HEK293 (cell line): ENCODE data around the gene FADS3.

Experiments used
- CTCF ChIA-PET: fragments of 350-600 bp; formaldehyde crosslinking; extraction: SDS; loops from one replicate; lab custom pipeline; 2021; ENCODE audit warnings: antibody characterized with exemption; lab: Yijun Ruan, JAX
- POLR2A ChIA-PET: fragments of 300-600 bp; formaldehyde crosslinking; extraction: SDS; loops from one replicate; lab custom pipeline; 2020; ENCODE audit warnings: antibody characterized with exemption, inconsistent platforms; lab: Yijun Ruan, JAX
- H3K27ac ChIP-seq: fragments of 200-500 bp; sonication (Bioruptor generic); 2 replicates; pipeline ENCODE4 v1.5.1; 2014; ENCODE audit warnings: low read depth, low read length, control low read depth, inconsistent platforms; ENCODE audit errors: extremely low read depth
- H3K36me3 ChIP-seq, 2 experiments: fragments of 200-500 bp in 1 of 2; sonication (Bioruptor generic) in 1 of 2; 1 replicate in 1 of 2; 2 replicates in 1 of 2; pipeline ENCODE4 v1.5.1; 2014 to 2017; ENCODE audit warnings: inconsistent platforms in 2 of 2, low read length in 2 of 2; ENCODE audit not compliant: control insufficient read depth in 2 of 2, insufficient read depth in 1 of 2
- H3K4me1 ChIP-seq: fragments of 200-500 bp; sonication (Bioruptor generic); 2 replicates; pipeline ENCODE4 v1.5.1; 2014; ENCODE audit warnings: mild to moderate bottlenecking, low read length, inconsistent platforms; ENCODE audit not compliant: control insufficient read depth, insufficient read depth
- H3K4me3 ChIP-seq: 2 replicates; pipeline ENCODE4 v1.5.1; 2011; ENCODE audit warnings: low read depth, mild to moderate bottlenecking, control low read depth, low read length, moderate library complexity
- H3K9me3 ChIP-seq: fragments of 200-500 bp; sonication (Bioruptor generic); 2 replicates; pipeline ENCODE4 v1.5.1; 2014; ENCODE audit warnings: low read depth, low read length, inconsistent platforms; ENCODE audit not compliant: control insufficient read depth, insufficient read depth
- HOXA7 ChIP-seq: sonication (generic); formaldehyde crosslinking; IDR thresholded peaks from 2 replicates; pipeline ENCODE4 v1.8.1; 2022; ENCODE audit warnings: missing genetic modification reagents, borderline replicate concordance
- INSM2 ChIP-seq: fragments of 450-650 bp; formaldehyde crosslinking; IDR thresholded peaks from 2 replicates; pipeline ENCODE4 v1.5.1; 2016; ENCODE audit warnings: missing biosample characterization, missing genetic modification characterization
- REST ChIP-seq: fragments of 450-650 bp; formaldehyde crosslinking; IDR thresholded peaks from 2 replicates; pipeline ENCODE4 v1.5.1; 2016; ENCODE audit warnings: missing biosample characterization, missing genetic modification characterization
- TCF7L2 ChIP-seq: IDR thresholded peaks from 2 replicates; pipeline ENCODE4 v1.6.1; 2011; ENCODE audit warnings: low read depth, mild to moderate bottlenecking, inconsistent platforms, low read length, moderate library complexity, borderline replicate concordance
- YY2 ChIP-seq: fragments of 450-650 bp; formaldehyde crosslinking; IDR thresholded peaks from 2 replicates; pipeline ENCODE4 v1.5.1; 2016; ENCODE audit warnings: missing biosample characterization, missing genetic modification characterization
- ZNF18 ChIP-seq: fragments of 450-650 bp; formaldehyde crosslinking; IDR thresholded peaks from 2 replicates; pipeline ENCODE4 v1.5.1; 2016; ENCODE audit warnings: missing biosample characterization, missing genetic modification characterization
- ZNF211 ChIP-seq: fragments of 450-650 bp; formaldehyde crosslinking; IDR thresholded peaks from 2 replicates; pipeline ENCODE4 v1.5.1; 2016; ENCODE audit warnings: low read depth, missing biosample characterization, missing genetic modification characterization
- ZNF341 ChIP-seq: fragments of 450-650 bp; formaldehyde crosslinking; IDR thresholded peaks from 2 replicates; pipeline ENCODE4; 2016; ENCODE audit warnings: low read depth, missing biosample characterization, missing genetic modification characterization
- ZNF529 ChIP-seq: fragments of 450-650 bp; formaldehyde crosslinking; IDR thresholded peaks from 2 replicates; pipeline ENCODE4 v1.5.1; 2017; ENCODE audit warnings: missing genetic modification characterization, missing biosample characterization; ENCODE audit not compliant: insufficient replicate concordance
- TF ChIP-seq, protein P1 (sequence below): fragments of 450-650 bp; formaldehyde crosslinking; IDR thresholded peaks from 2 replicates; pipeline ENCODE4 v1.5.1; 2016; ENCODE audit warnings: missing biosample characterization, missing genetic modification characterization
- TF ChIP-seq, protein P2 (sequence below): fragments of 450-650 bp; formaldehyde crosslinking; IDR thresholded peaks from 2 replicates; pipeline ENCODE4 v1.5.1; 2016; ENCODE audit warnings: missing biosample characterization, missing genetic modification characterization

The FADS3 gene

GRCh38 chr11:61850687-61851086 is 40.7 kb downstream of the FADS3 start:
- TF ChIP-seq ZNF529 (tag by site-specific recombination), result no peak
- TF ChIP-seq YY2, result no peak
- no peak for TF ChIP-seq ZNF18 (tag by site-specific recombination)
- TF ChIP-seq, protein P1, sequence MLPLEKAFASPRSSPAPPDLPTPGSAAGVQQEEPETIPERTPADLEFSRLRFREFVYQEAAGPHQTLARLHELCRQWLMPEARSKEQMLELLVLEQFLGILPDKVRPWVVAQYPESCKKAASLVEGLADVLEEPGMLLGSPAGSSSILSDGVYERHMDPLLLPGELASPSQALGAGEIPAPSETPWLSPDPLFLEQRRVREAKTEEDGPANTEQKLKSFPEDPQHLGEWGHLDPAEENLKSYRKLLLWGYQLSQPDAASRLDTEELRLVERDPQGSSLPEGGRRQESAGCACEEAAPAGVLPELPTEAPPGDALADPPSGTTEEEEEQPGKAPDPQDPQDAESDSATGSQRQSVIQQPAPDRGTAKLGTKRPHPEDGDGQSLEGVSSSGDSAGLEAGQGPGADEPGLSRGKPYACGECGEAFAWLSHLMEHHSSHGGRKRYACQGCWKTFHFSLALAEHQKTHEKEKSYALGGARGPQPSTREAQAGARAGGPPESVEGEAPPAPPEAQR (tag by site-specific recombination), result no peak
- TF ChIP-seq, protein P2, sequence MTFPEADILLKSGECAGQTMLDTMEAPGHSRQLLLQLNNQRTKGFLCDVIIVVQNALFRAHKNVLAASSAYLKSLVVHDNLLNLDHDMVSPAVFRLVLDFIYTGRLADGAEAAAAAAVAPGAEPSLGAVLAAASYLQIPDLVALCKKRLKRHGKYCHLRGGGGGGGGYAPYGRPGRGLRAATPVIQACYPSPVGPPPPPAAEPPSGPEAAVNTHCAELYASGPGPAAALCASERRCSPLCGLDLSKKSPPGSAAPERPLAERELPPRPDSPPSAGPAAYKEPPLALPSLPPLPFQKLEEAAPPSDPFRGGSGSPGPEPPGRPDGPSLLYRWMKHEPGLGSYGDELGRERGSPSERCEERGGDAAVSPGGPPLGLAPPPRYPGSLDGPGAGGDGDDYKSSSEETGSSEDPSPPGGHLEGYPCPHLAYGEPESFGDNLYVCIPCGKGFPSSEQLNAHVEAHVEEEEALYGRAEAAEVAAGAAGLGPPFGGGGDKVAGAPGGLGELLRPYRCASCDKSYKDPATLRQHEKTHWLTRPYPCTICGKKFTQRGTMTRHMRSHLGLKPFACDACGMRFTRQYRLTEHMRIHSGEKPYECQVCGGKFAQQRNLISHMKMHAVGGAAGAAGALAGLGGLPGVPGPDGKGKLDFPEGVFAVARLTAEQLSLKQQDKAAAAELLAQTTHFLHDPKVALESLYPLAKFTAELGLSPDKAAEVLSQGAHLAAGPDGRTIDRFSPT (tag by site-specific recombination), result no peak
- TF ChIP-seq INSM2 (tag by site-specific recombination), result no peak
- ChIA-PET CTCF (interaction anchor here (0.7 kb wide), 1 partner anchor 232 kb away, joined by 3 read pairs; no protein-coding TSS in a partner anchor), POLR2A (no interaction called here)
- Histone ChIP-seq H3K4me1 (no peaks in the 10 kb centered on the region), H3K9me3 (no peaks in the 10 kb centered on the region), H3K36me3 (peaks cover 11 to 22% of the 10 kb centered on the region in 2 experiments), H3K27ac (no peak overlapping the region), H3K4me3 (no peak overlapping the region)

DNA sequence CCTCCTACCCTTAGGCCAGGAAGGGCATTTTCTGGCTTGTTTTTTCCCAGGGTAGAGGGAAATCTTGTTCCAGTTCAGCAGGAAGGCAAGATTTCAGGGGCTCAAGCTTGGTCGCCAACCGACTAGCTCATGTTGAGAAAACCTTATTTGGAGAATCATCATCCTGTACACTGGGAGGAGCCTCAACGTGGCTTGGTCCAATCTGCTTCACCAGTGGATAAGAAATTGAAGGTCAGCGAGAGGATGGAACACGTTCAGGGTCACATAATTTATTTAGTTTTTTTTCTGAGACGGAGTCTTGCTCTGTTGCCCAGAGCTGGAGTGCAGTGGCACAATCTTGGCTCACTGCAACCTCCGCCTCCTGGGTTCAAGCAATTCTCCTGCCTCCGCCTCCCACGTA is 42.7 kb downstream of the FADS3 start:
- TF ChIP-seq ZNF341 (no peak), TCF7L2 (no peak), ZNF211 (no peak), HOXA7 (no peak), REST (tag by site-specific recombination) (no peak)
- Histone ChIP-seq H3K36me3 (peaks cover 11 to 25% of the 10 kb centered on the region in 2 experiments), H3K4me1 (no peaks in the 10 kb centered on the region), H3K27ac (no peak overlapping the region), H3K4me3 (no peak overlapping the region), H3K9me3 (no peaks in the 10 kb centered on the region)
- ChIA-PET POLR2A (no interaction called here), CTCF (no interaction called here)
